ENCODE measurements around the gene FOXJ3.

FOXJ3 gene

DNA sequence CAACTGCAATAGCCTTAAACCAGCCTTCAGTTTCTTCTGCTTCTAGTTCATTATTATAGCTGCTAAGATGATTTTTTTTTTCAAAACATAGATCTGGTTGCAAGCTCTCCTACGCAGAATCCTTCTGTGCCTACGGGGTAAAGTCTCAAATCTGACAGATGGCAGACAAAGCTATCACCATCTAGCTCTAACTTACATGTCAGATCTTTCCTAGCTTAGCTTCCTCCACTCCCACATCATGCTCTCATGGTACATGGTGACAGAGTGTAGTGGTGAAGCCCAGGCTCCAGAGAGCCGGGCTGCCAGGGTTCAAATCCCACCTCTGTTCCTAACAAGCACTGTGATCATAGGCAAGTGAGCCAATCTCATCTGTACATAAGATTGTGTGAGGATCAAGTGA, 206.1 kb downstream of the FOXJ3 start:
- H3K9ac ChIP-seq (ENCODE audit: low read depth, low read length): no peak overlapping the region
- no peaks in the 10 kb centered on the region for H3K9me3 ChIP-seq (ENCODE audit: control insufficient read depth, insufficient read depth, low read length)
- H3K36me3 ChIP-seq (ENCODE audit: insufficient read depth, low read length): no peaks in the 10 kb centered on the region
- no peaks in the 10 kb centered on the region for H3K4me1 ChIP-seq (ENCODE audit: insufficient read depth, low read length)

DNA sequence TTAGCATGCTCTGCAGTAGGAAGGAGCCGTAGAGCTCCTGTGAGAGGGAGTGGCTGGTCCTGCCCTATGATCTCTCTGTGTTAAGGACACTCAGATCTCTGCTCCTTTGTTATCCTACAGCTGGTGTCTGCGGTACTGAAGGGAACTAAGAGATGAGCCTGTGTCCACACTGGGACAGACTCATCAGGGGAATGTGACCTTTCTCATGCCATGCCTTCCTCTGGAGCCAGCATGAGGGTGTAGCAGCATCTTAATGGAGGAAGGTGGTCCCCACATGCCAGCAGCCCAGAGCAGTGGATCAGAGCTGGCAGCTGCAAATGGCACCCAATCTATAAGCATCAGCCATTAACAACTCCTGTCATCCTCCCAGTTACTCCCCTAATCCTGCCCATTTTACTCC, 206.5 kb downstream of the FOXJ3 start:
- Histone ChIP-seq H3K9ac (ENCODE audit: low read depth, low read length) (no peak overlapping the region), H3K36me3 (ENCODE audit: insufficient read depth, low read length) (no peaks in the 10 kb centered on the region), H3K9me3 (ENCODE audit: control insufficient read depth, insufficient read depth, low read length) (no peaks in the 10 kb centered on the region), H3K4me1 (ENCODE audit: insufficient read depth, low read length) (no peaks in the 10 kb centered on the region)

DNA sequence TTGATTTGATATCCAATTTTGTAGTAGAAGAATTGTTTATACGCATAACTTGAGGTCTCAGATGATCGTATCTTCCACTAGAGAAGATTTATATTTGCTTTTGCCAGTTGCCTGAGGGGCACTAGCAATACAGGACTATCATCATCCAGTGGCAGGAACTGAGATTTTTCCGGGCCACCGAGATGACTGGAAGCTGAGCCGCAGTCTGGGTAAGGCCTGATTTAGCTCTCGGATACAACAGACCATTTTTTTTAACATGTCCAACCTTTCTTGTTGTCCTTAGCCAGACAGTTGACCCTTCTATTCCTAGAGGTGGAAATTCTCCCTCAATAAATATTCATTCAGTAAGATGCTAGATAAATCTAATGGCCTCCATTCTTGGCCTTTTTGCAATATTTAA, 207.3 kb downstream of the FOXJ3 start:
- no peak overlapping the region for H3K9ac ChIP-seq (ENCODE audit: low read depth, low read length)
- no peaks in the 10 kb centered on the region for H3K4me1 ChIP-seq (ENCODE audit: insufficient read depth, low read length)
- no peaks in the 10 kb centered on the region for H3K9me3 ChIP-seq (ENCODE audit: control insufficient read depth, insufficient read depth, low read length)
- no peaks in the 10 kb centered on the region for H3K36me3 ChIP-seq (ENCODE audit: insufficient read depth, low read length)
